DOHH2 (cell line): ENCODE measurements around the gene ITLN2.

Experiments
- CTCF ChIP-seq: fragments of 200-600 bp; sonication (generic); IDR thresholded peaks from one replicate; pipeline ENCODE4 v1.5.1; 2014; ENCODE audit warnings: antibody characterized with exemption, mild to moderate bottlenecking, low read depth, low read length; ENCODE audit not compliant: poor library complexity, severe bottlenecking
- EZH2phosphoT487 ChIP-seq: fragments of 200-600 bp; sonication (generic); IDR thresholded peaks from 2 replicates; pipeline ENCODE4 v1.6.1; 2017; ENCODE audit warnings: borderline replicate concordance, mild to moderate bottlenecking, antibody characterized with exemption, low read length, moderate library complexity, mixed read lengths

- TF ChIP-seq CTCF (no peak), EZH2phosphoT487 (no peak)
Measured at GRCh38 chr1:160901768-160902167, 52.8 kb downstream of the ITLN2 start.
